ENCODE data around the gene PPFIBP1.

GRCh38 chr12:27618836-27619235, 94.8 kb downstream of the PPFIBP1 start:
- no peak for TF ChIP-seq CTCF (IDR thresholded peaks at IDR 0.05)
- TF ChIP-seq POLR2A (IDR thresholded peaks at IDR 0.05), result no peak
